Esophagus muscularis mucosa (tissue), 4 donors: ENCODE data around the gene ERBB4.

Experiments
- CTCF ChIP-seq, 3 experiments: fragments of 200-600 bp in 2 of 3; fragments of 450-650 bp in 1 of 3; sonication (generic) in 2 of 3; IDR thresholded peaks; one replicate each; pipeline ENCODE4 v1.5.1; 2017 to 2019; ENCODE audit warnings: antibody characterized with exemption in 3 of 3, mild to moderate bottlenecking in 2 of 3, moderate library complexity in 1 of 3
- EP300 ChIP-seq: sonication (generic); formaldehyde crosslinking; IDR thresholded peaks from one replicate; pipeline ENCODE4 v1.6.1; 2017; ENCODE audit warnings: antibody characterized with exemption
- POLR2A ChIP-seq: fragments of 450-650 bp; IDR thresholded peaks from one replicate; pipeline ENCODE4 v1.6.1; 2017; ENCODE audit warnings: antibody characterized with exemption, moderate library complexity, mild to moderate bottlenecking, low read depth
- POLR2AphosphoS5 ChIP-seq, 2 donors: sonication (generic); formaldehyde crosslinking; IDR thresholded peaks; one replicate each; pipeline ENCODE4 v1.6.1; 2017; ENCODE audit warnings: antibody characterized with exemption in 2 of 2

- TF ChIP-seq CTCF (IDR thresholded peaks at IDR 0.05) = no peak
- TF ChIP-seq POLR2A = no peak
- no peak for TF ChIP-seq POLR2AphosphoS5 (IDR thresholded peaks at IDR 0.05)
- no peak for TF ChIP-seq EP300
These were observed 776.1 kb downstream of the ERBB4 start for GRCh38 chr2:211762479-211762878.
